Cardiac septum (tissue), 1 donor: ENCODE results near the gene KHK. TPM values are rescaled to one million over a fixed set of nuclear protein-coding genes. Genes with fewer than 3 reads are reported as not detected.
"Not testable (repeated sequence)": the region's sequence is repeated elsewhere in the genome, so short reads cannot be mapped to it uniquely, and the experiment has no call there.

ENCODE experiments used
- DNase-seq: peaks from one replicate; pipeline ENCODE4 v3.0.0-alpha.2; 2020; ENCODE audit warnings: low spot score
- intact Hi-C: fragments of 100-400 bp; cut with DNase I; formaldehyde crosslinking; loops from one replicate; pipeline ENCODE4 v1.14.0; 2022
- total RNA-seq: library from RNA; stranded (reverse); fragmentation: NEBNext Ultra II Directional; extraction: Animal tissue kit (Norgen Biotek cat#: 25700); gene quantifications from one replicate; pipeline ENCODE4 v1.2.1, GENCODE V29; 2021
- donor health status: DM: no; HTN: no; CAD: no.

Gene KHK
- total RNA-seq, 1 donor from 2014 or later = 1.1 TPM

- intact Hi-C loops = no loop called here
Observed at GRCh38 chr2:27115519-27115918, 28.9 kb downstream of the KHK start.

GRCh38 chr2:27117995-27118524, 31.5 kb downstream of the KHK start:
- DNase-seq = no peak
- intact Hi-C loops = no loop called here

More at GRCh38 chr2:27115519-27115918, 28.9 kb downstream of the KHK start:
- no peak for DNase-seq

- DNase-seq = no peak
- intact Hi-C loops = no loop called here
Observed at GRCh38 chr2:27118525-27119329, 32.2 kb downstream of the KHK start, which contains the start of gene CGREF1. Gene CGREF1 (minus strand): TSS chr2:27119128. CDS start chr2:27104366, 14,762 bp downstream.

GRCh38 chr2:27119330-27119670, 32.7 kb downstream of the KHK start:
- DNase-seq, intact Hi-C loops: not testable (repeated sequence)

GRCh38 chr2:27121906-27122305, 35.3 kb downstream of the KHK start:
- no peak for DNase-seq
- intact Hi-C loops = no loop called here

- no peak for DNase-seq
- intact Hi-C loops = no loop called here
Observed at GRCh38 chr2:27122791-27123190, 36.2 kb downstream of the KHK start.

- intact Hi-C loops = no loop called here
- peak; percentile 90 for DNase-seq
Observed at GRCh38 chr2:27123302-27124150, 37.0 kb downstream of the KHK start, which contains the start of gene ABHD1. Gene ABHD1 (plus strand): TSS chr2:27123815. CDS start chr2:27123949, 134 bp downstream.

- DNase-seq = no peak
- intact Hi-C loops = no loop called here
Observed at GRCh38 chr2:27125104-27125503, 38.5 kb downstream of the KHK start.

- DNase-seq = no peak
- intact Hi-C loops = no loop called here
Observed at GRCh38 chr2:27126252-27126710, 39.7 kb downstream of the KHK start.

- intact Hi-C loops = no loop called here
- DNase-seq = no peak
Observed at GRCh38 chr2:27127883-27128667, 41.5 kb downstream of the KHK start.

- DNase-seq = no peak
- intact Hi-C loops = no loop called here
Observed at GRCh38 chr2:27128668-27129571, 42.3 kb downstream of the KHK start.

- intact Hi-C loops = no loop called here
- no peak for DNase-seq
Observed at GRCh38 chr2:27130396-27130795, 43.8 kb downstream of the KHK start.

GRCh38 chr2:27131429-27131828, 44.9 kb downstream of the KHK start:
- intact Hi-C loops = no loop called here
- no peak for DNase-seq

GRCh38 chr2:27133195-27133875, 46.8 kb downstream of the KHK start:
- intact Hi-C loops = no loop called here

GRCh38 chr2:27133905-27134780, 47.6 kb downstream of the KHK start, which contains the start of gene PREB:
Gene PREB (minus strand): TSS chr2:27134636. CDS start chr2:27134421, 215 bp downstream.
- intact Hi-C loops = loop anchor here (2.0 kb wide), 1 partner anchor 79 kb away; the partner anchor contains the start of genes ATRAID and SLC5A6
- DNase-seq = peak; percentile 98

More at GRCh38 chr2:27133195-27133875, 46.8 kb downstream of the KHK start:
- DNase-seq = no peak

- intact Hi-C loops = loop anchor here (2.0 kb wide), 1 partner anchor 78 kb away; the partner anchor contains the start of genes ATRAID and SLC5A6
- DNase-seq = no peak
Observed at GRCh38 chr2:27134781-27135477, 48.4 kb downstream of the KHK start.
